ENCODE data around the gene SLX4IP.

Gene SLX4IP

DNA sequence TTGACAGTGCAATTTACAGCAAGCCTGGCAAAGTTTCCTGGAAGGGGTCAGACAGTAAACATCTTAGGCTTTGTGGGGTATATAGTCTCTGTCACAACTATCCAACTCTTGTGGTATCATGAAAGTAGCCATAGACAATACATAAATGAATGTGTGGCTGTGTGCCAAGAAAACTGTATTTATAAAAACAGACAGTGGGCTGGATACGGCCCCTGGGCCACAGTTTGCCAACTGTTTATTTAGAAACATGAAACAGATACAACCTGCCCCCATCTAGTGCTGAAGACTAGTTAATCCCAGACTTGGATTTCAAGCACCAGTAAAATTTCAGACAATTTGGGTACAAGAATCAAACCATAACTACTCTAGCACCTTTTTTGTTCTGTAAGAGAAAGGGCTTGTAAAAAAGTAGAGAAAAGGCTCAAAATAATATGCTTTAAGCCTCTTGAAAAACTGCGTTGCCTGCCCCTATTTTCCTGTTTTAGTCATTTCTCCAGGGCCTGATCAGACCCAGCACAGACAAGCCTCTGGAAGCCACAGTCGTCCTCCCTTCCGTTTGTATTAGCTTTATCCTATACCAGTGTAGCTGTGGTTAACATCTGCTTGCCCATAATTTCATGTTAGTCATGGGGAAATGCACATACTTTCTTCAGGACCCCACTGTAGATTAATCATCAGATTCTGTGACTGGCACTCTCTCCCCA, 207.9 kb downstream of the SLX4IP start:
- DNase-seq (ENCODE audit: low read depth) = no peak
- TF ChIP-seq, protein P1, sequence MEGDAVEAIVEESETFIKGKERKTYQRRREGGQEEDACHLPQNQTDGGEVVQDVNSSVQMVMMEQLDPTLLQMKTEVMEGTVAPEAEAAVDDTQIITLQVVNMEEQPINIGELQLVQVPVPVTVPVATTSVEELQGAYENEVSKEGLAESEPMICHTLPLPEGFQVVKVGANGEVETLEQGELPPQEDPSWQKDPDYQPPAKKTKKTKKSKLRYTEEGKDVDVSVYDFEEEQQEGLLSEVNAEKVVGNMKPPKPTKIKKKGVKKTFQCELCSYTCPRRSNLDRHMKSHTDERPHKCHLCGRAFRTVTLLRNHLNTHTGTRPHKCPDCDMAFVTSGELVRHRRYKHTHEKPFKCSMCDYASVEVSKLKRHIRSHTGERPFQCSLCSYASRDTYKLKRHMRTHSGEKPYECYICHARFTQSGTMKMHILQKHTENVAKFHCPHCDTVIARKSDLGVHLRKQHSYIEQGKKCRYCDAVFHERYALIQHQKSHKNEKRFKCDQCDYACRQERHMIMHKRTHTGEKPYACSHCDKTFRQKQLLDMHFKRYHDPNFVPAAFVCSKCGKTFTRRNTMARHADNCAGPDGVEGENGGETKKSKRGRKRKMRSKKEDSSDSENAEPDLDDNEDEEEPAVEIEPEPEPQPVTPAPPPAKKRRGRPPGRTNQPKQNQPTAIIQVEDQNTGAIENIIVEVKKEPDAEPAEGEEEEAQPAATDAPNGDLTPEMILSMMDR (IDR thresholded peaks at IDR 0.05; ENCODE audit: control insufficient read depth, extremely low read depth, insufficient read depth) = no peak
- H3K4me3 ChIP-seq (ENCODE audit: low read depth, low read length) = no peak overlapping the region

DNA sequence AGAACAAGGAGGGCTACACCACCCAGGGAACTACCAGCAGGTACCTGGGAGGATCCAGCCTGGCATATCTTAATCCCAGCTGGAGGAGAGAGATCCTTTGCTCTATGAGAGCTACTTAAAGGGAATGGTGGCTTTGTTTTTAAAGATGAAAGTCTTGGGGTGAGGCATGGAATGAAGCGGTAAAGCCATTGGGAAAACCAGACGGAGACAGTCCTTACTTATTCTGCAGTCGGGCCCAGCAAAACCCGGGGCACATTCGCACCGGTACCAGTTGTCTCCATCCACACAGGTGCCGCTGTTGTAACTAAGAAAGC, 208.4 kb downstream of the SLX4IP start:
- H3K4me3 ChIP-seq (ENCODE audit: low read depth, low read length) = no peak overlapping the region
- TF ChIP-seq, protein P1 (IDR thresholded peaks at IDR 0.05; ENCODE audit: control insufficient read depth, extremely low read depth, insufficient read depth) = no peak
- no peak for DNase-seq (ENCODE audit: low read depth)

DNA sequence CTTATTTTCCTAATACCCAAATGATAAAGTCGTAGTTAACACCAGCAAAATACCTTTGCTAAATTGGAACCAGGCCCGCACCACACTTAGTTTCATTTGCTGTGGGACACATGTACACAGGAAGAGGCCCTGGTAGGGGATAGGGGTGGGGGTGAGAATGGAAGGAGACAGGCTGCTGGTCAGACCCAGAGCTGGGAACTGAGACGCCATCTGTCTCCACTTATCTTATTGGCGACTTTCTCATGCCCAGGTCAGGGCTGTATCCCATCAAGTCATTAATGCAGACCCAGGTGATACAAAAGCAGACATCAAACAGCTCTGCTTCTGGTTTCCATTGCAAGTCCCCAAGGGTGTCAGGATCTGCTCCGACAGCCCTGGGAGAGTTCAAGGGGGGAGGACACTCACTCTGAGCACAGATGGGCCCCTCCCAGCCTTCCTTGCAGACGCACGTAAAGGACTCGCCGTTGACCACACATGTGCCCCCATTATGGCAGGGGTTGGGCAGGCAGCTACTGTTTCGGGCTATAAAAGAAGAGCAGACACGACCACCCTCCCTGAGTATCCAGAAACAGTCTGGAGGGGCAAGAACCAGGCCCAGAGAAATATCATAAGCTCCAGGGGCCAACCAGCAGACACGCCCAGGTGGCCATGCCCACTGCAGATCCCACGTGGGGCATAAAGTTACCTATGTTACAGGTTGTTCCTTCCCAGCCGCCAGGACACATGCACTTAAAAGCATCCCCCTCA, 209.5 kb downstream of the SLX4IP start:
- DNase-seq (ENCODE audit: low read depth) = no peak
- TF ChIP-seq, protein P1 (IDR thresholded peaks at IDR 0.05; ENCODE audit: control insufficient read depth, extremely low read depth, insufficient read depth) = no peak
- H3K4me3 ChIP-seq (ENCODE audit: low read depth, low read length) = no peak overlapping the region

DNA sequence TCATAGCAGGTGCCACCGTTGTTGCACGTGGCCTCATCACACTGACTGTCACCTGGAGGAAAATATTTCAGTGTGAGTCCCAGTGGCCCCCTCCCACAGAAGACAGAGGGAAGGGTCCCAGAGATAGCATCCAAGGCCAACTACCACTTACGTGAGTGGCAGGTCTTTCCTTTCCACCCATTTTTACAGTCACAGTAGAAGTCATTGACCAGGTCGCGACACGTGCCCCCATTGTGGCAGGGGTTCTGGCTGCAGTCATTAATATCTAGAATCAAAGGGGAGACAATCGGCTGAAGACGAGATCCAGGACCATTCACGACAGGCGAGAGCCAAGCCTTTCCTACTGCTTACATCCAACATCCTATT, 210.1 kb downstream of the SLX4IP start:
- no peak for DNase-seq (ENCODE audit: low read depth)
- H3K4me3 ChIP-seq (ENCODE audit: low read depth, low read length) = no peak overlapping the region
- TF ChIP-seq, protein P1 (IDR thresholded peaks at IDR 0.05; ENCODE audit: control insufficient read depth, extremely low read depth, insufficient read depth) = no peak

DNA sequence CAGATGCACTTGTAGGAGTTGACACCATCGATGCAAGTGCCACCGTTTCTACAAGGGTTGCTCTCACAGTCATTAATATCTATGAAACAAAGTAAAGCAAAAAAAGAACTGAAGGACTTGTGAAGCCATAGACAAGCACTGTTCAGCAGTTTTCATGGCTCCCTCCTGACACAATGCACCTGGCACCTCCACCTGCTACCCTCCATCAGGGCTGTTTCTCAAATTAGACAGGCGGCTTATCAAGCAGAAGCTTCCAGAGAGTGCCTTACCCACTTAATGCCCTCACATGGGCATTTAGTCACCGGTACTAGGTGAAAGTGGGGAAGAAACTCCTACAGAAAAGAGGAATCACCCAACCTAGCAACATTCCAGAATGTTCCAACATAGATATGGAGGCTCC, 210.9 kb downstream of the SLX4IP start:
- no peak for DNase-seq (ENCODE audit: low read depth)
- TF ChIP-seq, protein P1 (IDR thresholded peaks at IDR 0.05; ENCODE audit: control insufficient read depth, extremely low read depth, insufficient read depth) = no peak
- H3K4me3 ChIP-seq (ENCODE audit: low read depth, low read length) = no peak overlapping the region

DNA sequence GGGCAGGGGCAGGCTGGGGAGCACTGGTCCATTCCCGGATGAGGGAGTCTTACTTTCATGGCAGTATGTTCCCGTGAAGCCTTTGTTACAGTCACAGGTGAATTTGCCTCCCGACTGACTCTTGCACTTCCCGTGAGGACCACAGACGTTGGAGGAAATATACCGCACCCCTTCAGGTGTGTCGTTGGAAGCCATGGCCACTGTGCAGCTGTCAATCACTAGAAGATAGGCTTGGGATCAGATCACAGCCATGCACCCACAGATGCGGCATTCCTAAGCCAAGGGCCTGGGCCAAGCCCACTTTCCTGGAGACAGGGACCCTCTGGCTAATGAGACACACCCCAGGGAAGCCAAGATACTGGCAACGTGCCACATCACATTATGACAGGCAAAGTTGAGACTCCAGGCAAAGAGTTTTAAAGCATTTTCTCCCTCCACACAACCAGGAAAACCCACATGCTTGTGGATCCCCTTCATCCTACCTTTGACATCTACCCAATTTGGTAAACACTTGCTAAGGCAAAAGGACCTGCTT, 211.8 kb downstream of the SLX4IP start:
- DNase-seq (ENCODE audit: low read depth) = no peak
- TF ChIP-seq, protein P1 (IDR thresholded peaks at IDR 0.05; ENCODE audit: control insufficient read depth, extremely low read depth, insufficient read depth) = no peak
- no peak overlapping the region for H3K4me3 ChIP-seq (ENCODE audit: low read depth, low read length)

Measured in LNCaP clone FGC (cell line).